ENCODE results near the gene DYNLT3. TPM values are rescaled to one million over a fixed set of nuclear protein-coding genes. Genes with fewer than 3 reads are reported as not detected.

DYNLT3 gene
- total and polyA plus RNA-seq, 9 donors = 7.4 to 12.7 (median 10.2) TPM

DNA sequence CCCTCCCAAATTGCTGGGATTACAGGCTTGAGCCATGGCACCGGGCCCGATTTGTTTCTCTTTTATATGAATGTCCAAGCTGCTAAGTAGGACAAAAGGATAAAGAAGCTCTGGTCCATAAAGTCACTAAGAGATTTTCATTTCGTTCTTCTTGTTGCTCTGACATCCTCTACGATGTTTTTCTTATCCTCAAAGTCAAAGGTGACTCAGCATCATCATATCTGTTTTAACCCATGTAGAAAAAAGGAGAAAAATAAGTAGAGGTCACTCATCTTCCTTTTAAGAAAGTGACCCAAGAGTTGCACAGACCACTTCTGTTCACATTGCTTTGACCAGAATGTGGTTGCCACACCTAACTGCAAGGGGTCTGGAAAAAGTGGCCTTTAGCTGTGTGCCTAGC lies 29.3 kb upstream of the DYNLT3 start:
- no peaks in the 10 kb centered on the region for H3K36me3 ChIP-seq (ENCODE audit: control insufficient read depth, insufficient read depth, low read length)
- H3K4me3 ChIP-seq (ENCODE audit: low read length) = no peak overlapping the region
- H3K9me3 ChIP-seq (replicated peaks; ENCODE audit: control insufficient read depth, low read depth, low read length) = no peaks in the 10 kb centered on the region
- no peak for DNase-seq
- H3K27me3 ChIP-seq (ENCODE audit: control insufficient read depth, insufficient read depth, low read length) = no peaks in the 10 kb centered on the region
- 80% methylated on average over 1 of the region's 4 CpGs for WGBS (ENCODE audit: insufficient coverage)
- no peak overlapping the region for H3K27ac ChIP-seq (ENCODE audit: low read length)
- no peaks in the 10 kb centered on the region for H3K4me1 ChIP-seq (ENCODE audit: control insufficient read depth, insufficient read depth, low read length)

DNA sequence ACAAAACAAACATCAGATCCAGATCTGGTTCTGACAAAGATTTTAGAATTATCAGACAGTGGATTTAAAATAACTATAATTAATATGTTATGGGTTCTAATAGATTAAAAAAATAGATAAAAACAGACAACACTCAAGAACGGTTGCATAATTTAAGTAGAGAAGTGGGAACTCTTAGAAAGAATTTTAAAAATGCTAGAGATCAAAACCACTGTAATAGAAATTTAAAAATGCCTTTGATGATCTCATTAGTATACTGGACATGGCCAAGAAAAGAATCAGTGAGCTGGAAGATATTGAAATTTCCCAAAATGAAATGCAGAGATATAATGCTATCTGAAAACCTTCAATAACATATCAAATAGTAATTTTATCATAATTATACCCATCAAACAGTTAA lies 28.3 kb upstream of the DYNLT3 start:
- no CpG with 5 or more reads among the region's 1 CpG for WGBS (ENCODE audit: insufficient coverage)
- DNase-seq = no peak
- no peaks in the 10 kb centered on the region for H3K36me3 ChIP-seq (ENCODE audit: control insufficient read depth, insufficient read depth, low read length)
- H3K27ac ChIP-seq (ENCODE audit: low read length) = no peak overlapping the region
- H3K9me3 ChIP-seq (replicated peaks; ENCODE audit: control insufficient read depth, low read depth, low read length) = no peaks in the 10 kb centered on the region
- H3K27me3 ChIP-seq (ENCODE audit: control insufficient read depth, insufficient read depth, low read length) = no peaks in the 10 kb centered on the region
- no peak overlapping the region for H3K4me3 ChIP-seq (ENCODE audit: low read length)
- no peaks in the 10 kb centered on the region for H3K4me1 ChIP-seq (ENCODE audit: control insufficient read depth, insufficient read depth, low read length)

DNA sequence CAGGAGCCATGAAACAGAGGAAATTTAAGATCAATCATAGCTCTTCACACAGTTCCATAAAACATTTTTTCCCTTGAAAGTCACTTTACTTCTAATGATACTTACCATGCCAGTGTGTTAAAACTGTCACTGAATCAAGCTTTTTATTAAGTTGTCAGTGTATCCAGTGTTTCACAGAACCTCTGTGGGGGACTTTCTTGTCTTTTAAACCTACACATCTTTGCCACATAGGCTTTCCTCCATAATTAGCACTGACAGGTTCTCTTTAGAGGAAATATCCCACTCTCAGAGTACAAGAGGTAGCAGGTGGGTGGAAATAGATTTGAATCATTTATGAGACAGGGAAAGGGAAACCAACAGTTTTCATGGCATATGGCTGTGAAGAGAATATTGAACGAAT lies 25.8 kb upstream of the DYNLT3 start:
- Histone ChIP-seq H3K9me3 (replicated peaks; ENCODE audit: control insufficient read depth, low read depth, low read length) (no peaks in the 10 kb centered on the region), H3K27ac (ENCODE audit: low read length) (no peak overlapping the region), H3K4me3 (ENCODE audit: low read length) (no peak overlapping the region), H3K4me1 (ENCODE audit: control insufficient read depth, insufficient read depth, low read length) (no peaks in the 10 kb centered on the region), H3K36me3 (ENCODE audit: control insufficient read depth, insufficient read depth, low read length) (no peaks in the 10 kb centered on the region), H3K27me3 (ENCODE audit: control insufficient read depth, insufficient read depth, low read length) (no peaks in the 10 kb centered on the region)
- DNase-seq = no peak
- WGBS (ENCODE audit: insufficient coverage) = no CpG with 5 or more reads among the region's 1 CpG

DNA sequence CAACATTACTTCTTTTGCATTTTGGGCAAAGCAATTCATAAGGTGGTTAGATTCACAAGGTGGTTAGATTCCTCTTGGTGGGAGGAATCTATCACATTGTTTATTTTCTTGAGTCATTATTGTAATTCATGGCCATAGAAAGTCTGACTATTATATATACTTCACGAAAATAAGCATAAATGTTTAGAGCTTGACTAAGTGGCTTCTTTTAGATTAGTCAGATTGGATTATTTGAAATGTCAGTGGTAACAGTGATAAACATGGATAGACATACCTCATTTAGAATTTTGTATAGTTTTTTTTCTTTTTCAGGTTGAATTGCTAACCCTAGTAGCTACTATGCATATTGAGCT lies 24.9 kb upstream of the DYNLT3 start:
- DNase-seq = no peak
- H3K36me3 ChIP-seq (ENCODE audit: control insufficient read depth, insufficient read depth, low read length) = no peaks in the 10 kb centered on the region
- WGBS (ENCODE audit: insufficient coverage) = no CpG with 5 or more reads among the region's 1 CpG
- peaks cover 2% of the 10 kb centered on the region for H3K27me3 ChIP-seq (ENCODE audit: control insufficient read depth, insufficient read depth, low read length)
- no peak overlapping the region for H3K27ac ChIP-seq (ENCODE audit: low read length)
- H3K9me3 ChIP-seq (replicated peaks; ENCODE audit: control insufficient read depth, low read depth, low read length) = no peaks in the 10 kb centered on the region
- H3K4me3 ChIP-seq (ENCODE audit: low read length) = no peak overlapping the region
- H3K4me1 ChIP-seq (ENCODE audit: control insufficient read depth, insufficient read depth, low read length) = no peaks in the 10 kb centered on the region

DNA sequence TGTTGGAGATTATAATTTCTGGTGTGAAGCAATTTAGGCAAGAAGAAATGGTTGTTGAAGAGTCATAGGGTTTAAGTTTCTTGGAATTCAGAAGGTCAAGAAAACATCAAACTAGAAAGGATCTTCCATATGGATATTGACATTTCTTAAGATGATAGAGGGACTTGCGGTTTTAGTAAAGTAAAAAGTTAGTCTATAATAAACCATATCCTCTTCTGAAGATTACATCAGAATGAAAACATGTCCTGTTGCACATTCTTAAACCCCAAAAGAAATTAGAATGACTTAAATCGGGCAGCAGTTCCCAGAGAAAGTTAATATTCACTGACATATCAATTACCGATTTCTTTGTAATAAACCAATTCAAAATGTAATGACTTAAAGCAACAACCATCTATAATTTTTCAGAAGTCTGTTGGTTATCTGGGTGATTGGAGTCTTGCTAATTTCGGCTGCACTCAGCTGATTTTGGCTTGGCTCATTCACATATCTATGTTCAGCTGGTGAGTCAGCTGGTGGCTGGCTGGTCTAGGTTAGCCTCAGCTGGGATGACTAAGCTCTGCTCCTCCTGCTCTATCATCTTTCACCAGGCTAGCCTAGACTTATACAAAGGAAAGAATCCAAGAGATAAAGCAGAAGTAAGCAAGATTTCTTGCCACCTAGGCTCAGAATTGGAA lies 24.4 kb upstream of the DYNLT3 start:
- no peak overlapping the region for H3K27ac ChIP-seq (ENCODE audit: low read length)

DNA sequence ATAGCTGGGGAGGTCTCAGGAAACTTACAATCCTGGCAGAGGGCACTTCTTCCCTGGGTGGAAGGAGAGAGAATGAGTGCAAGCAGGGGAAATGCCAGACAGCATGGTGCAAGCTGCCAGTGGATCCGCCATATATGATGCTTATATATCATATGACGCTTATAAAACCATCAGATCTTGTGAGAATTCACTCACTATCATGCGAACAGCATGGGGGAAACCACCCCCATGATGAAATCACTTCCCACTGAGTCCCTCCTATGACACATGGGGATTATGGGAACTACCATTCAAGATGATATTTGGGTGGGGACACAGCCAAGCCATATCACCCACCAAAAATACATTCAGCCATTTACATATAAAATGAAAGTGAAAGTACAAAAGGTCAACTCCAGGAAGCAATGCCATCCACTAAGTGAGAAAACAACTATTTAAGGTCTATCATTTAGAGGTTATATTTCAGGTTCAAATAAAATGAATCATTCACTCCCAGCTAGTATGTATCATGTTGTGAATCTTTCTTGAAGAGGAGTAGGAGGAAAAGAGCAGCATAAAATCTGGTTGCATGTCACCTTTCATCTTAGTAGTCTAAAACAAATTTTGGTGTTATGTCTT lies 20.3 kb upstream of the DYNLT3 start:
- no peak overlapping the region for H3K27ac ChIP-seq (ENCODE audit: low read length)
- no peaks in the 10 kb centered on the region for H3K36me3 ChIP-seq (ENCODE audit: control insufficient read depth, insufficient read depth, low read length)
- no peaks in the 10 kb centered on the region for H3K4me1 ChIP-seq (ENCODE audit: control insufficient read depth, insufficient read depth, low read length)
- H3K4me3 ChIP-seq (ENCODE audit: low read length) = no peak overlapping the region
- WGBS (ENCODE audit: insufficient coverage) = no CpG with 5 or more reads among the region's 3 CpGs
- peaks cover 6% of the 10 kb centered on the region for H3K27me3 ChIP-seq (ENCODE audit: control insufficient read depth, insufficient read depth, low read length)
- H3K9me3 ChIP-seq (replicated peaks; ENCODE audit: control insufficient read depth, low read depth, low read length) = no peaks in the 10 kb centered on the region
- no peak for DNase-seq

More for the DNA sequence above, 24.4 kb upstream of the DYNLT3 start:
- Histone ChIP-seq H3K36me3 (ENCODE audit: control insufficient read depth, insufficient read depth, low read length) (no peaks in the 10 kb centered on the region), H3K9me3 (replicated peaks; ENCODE audit: control insufficient read depth, low read depth, low read length) (no peaks in the 10 kb centered on the region), H3K4me3 (ENCODE audit: low read length) (no peak overlapping the region), H3K27me3 (ENCODE audit: control insufficient read depth, insufficient read depth, low read length) (peaks cover 2% of the 10 kb centered on the region), H3K4me1 (ENCODE audit: control insufficient read depth, insufficient read depth, low read length) (no peaks in the 10 kb centered on the region)
- peak; percentile 11 for DNase-seq
- whole genome bisulfite sequencing (ENCODE audit: insufficient coverage) = no CpG with 5 or more reads among the region's 4 CpGs

DNA sequence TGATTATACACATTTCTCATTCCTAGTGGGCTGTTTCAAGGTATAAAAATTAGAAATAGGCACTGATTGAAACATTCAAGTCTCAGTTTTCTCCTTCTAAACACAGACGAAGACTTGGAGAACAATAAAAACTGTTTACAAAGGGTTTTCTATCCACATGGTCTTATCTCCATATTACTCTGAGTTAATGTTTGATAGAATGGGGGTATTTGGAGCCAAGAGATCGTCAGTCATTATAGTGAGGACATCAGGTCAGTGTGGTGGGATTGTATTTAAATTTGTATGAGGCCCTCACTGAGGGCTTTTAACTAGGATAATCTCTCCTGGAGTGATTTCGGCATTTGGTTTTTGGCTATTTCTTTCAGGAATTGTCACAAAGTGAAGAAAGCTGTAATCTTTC lies 16.4 kb upstream of the DYNLT3 start:
- Histone ChIP-seq H3K27me3 (ENCODE audit: control insufficient read depth, insufficient read depth, low read length) (peaks cover 10% of the 10 kb centered on the region), H3K27ac (ENCODE audit: low read length) (no peak overlapping the region), H3K36me3 (ENCODE audit: control insufficient read depth, insufficient read depth, low read length) (no peaks in the 10 kb centered on the region), H3K4me3 (ENCODE audit: low read length) (no peak overlapping the region), H3K4me1 (ENCODE audit: control insufficient read depth, insufficient read depth, low read length) (no peaks in the 10 kb centered on the region), H3K9me3 (replicated peaks; ENCODE audit: control insufficient read depth, low read depth, low read length) (no peaks in the 10 kb centered on the region)
- WGBS (ENCODE audit: insufficient coverage) = no CpG with 5 or more reads among the region's 3 CpGs
- DNase-seq = no peak

DNA sequence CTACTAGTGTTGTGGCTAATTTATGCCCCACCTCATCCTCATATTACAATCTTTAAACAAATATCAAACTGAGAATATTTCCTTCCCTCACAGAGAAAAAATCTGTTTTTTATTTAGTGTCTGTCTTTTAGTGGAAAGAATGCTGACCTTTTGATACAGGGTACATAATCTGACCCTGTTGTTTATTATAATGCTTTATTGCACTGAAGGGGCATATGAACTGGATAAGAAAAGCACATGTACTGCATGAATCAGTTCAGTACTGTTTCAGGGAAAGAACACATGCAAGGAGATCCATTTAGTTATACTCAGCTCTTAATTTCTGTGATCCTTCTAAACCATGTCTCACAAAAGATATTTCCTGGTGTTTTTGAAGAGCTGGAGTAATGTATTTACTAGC lies 15.5 kb upstream of the DYNLT3 start:
- no peaks in the 10 kb centered on the region for H3K36me3 ChIP-seq (ENCODE audit: control insufficient read depth, insufficient read depth, low read length)
- H3K9me3 ChIP-seq (replicated peaks; ENCODE audit: control insufficient read depth, low read depth, low read length) = no peaks in the 10 kb centered on the region
- no peak overlapping the region for H3K27ac ChIP-seq (ENCODE audit: low read length)
- H3K27me3 ChIP-seq (ENCODE audit: control insufficient read depth, insufficient read depth, low read length) = peaks cover 10% of the 10 kb centered on the region
- DNase-seq = no peak
- H3K4me1 ChIP-seq (ENCODE audit: control insufficient read depth, insufficient read depth, low read length) = no peaks in the 10 kb centered on the region
- no peak overlapping the region for H3K4me3 ChIP-seq (ENCODE audit: low read length)

DNA sequence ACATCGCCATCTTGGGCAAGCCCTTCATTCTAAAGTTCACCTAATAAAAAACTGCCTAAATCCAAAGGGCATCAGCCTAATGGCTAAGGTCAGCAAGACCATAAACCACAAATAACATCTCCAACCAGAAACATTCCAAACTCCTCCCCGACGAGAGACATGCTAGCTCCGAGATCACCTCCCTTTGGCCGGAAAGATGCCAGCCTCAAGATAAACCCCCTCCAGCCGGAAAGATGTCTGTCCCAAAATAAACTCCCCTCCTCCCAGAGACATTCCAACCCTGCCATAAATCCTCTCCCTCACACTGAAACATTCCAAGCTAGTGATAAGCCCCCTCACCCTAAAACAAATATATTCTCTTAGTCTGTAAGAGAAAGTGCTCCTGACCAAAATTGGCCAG lies 13.3 kb upstream of the DYNLT3 start:
- WGBS (ENCODE audit: insufficient coverage) = 61% methylated on average over 4 of the region's 6 CpGs
- Histone ChIP-seq H3K9me3 (replicated peaks; ENCODE audit: control insufficient read depth, low read depth, low read length) (no peaks in the 10 kb centered on the region), H3K36me3 (ENCODE audit: control insufficient read depth, insufficient read depth, low read length) (no peaks in the 10 kb centered on the region), H3K4me3 (ENCODE audit: low read length) (no peak overlapping the region), H3K4me1 (ENCODE audit: control insufficient read depth, insufficient read depth, low read length) (no peaks in the 10 kb centered on the region), H3K27me3 (ENCODE audit: control insufficient read depth, insufficient read depth, low read length) (peaks cover 11% of the 10 kb centered on the region), H3K27ac (ENCODE audit: low read length) (no peak overlapping the region)
- no peak for DNase-seq

DNA sequence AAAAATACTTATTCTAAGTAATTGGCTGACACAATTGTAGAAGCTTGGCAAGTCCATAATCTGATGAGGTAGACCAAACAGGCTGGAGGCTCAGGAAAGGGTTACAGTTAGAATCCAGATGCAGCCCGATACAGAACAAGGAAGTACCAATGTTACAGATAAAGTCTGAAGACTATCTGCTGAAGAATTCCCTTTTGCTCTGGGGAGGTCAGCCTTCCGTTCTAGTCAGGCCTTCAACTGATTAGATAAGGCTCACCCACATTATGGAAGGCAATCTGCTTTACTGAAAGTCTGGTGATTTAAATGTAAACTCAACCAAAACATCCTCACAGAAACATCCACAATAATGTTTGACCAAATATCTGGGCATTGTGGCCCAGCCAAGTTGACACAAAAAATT lies 7.4 kb upstream of the DYNLT3 start:
- H3K9me3 ChIP-seq (replicated peaks; ENCODE audit: control insufficient read depth, low read depth, low read length) = no peaks in the 10 kb centered on the region
- DNase-seq = no peak
- no peaks in the 10 kb centered on the region for H3K36me3 ChIP-seq (ENCODE audit: control insufficient read depth, insufficient read depth, low read length)
- H3K27me3 ChIP-seq (ENCODE audit: control insufficient read depth, insufficient read depth, low read length) = peaks cover 13% of the 10 kb centered on the region
- WGBS (ENCODE audit: insufficient coverage) = 33% methylated on average over 1 of the region's 2 CpGs
- H3K4me1 ChIP-seq (ENCODE audit: control insufficient read depth, insufficient read depth, low read length) = no peaks in the 10 kb centered on the region
- no peak overlapping the region for H3K27ac ChIP-seq (ENCODE audit: low read length)
- H3K4me3 ChIP-seq (ENCODE audit: low read length) = no peak overlapping the region

DNA sequence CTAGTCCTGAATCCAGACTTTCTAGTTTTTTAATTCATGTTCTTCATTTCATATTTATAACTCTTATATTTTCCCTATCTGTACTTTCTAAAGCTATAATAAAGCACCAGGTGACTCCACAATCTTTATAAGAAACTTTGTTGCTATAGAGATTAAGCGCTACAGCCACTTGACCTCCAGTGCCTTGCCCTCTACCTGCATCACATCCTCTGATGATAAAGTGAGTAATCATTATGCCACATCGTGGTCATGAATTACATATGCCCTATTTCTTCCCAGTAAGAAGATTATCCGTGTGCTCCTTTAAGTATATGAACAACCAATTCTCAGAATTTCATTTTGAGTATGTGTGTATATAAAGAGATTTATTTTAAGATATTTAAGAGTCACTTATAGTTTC lies 6.8 kb upstream of the DYNLT3 start:
- peaks cover 13% of the 10 kb centered on the region for H3K27me3 ChIP-seq (ENCODE audit: control insufficient read depth, insufficient read depth, low read length)
- WGBS (ENCODE audit: insufficient coverage) = no CpG with 5 or more reads among the region's 3 CpGs

More for the DNA sequence above, 6.8 kb upstream of the DYNLT3 start:
- H3K4me1 ChIP-seq (ENCODE audit: control insufficient read depth, insufficient read depth, low read length) = no peaks in the 10 kb centered on the region
- no peak overlapping the region for H3K27ac ChIP-seq (ENCODE audit: low read length)
- no peak overlapping the region for H3K4me3 ChIP-seq (ENCODE audit: low read length)
- no peaks in the 10 kb centered on the region for H3K9me3 ChIP-seq (replicated peaks; ENCODE audit: control insufficient read depth, low read depth, low read length)
- H3K36me3 ChIP-seq (ENCODE audit: control insufficient read depth, insufficient read depth, low read length) = no peaks in the 10 kb centered on the region
- DNase-seq = no peak
